K562 (cell line): Measurements from ENCODE around the gene RUNDC3A.

Source experiments
- FOXJ3 ChIP-seq: sonication (generic); formaldehyde crosslinking; IDR thresholded peaks from 2 replicates; pipeline ENCODE4 v1.4.0; 2020; ENCODE audit warnings: mild to moderate bottlenecking, missing genetic modification reagents
- LEF1 ChIP-seq: fragments of 450-650 bp; IDR thresholded peaks from 2 replicates; pipeline ENCODE4 v1.6.1; 2016; ENCODE audit warnings: mild to moderate bottlenecking
- NCOA6 ChIP-seq: fragments of 450-650 bp; IDR thresholded peaks from 2 replicates; pipeline ENCODE4 v1.6.1; 2017; ENCODE audit warnings: mild to moderate bottlenecking
- POLR2AphosphoS5 ChIP-seq: IDR thresholded peaks from 2 replicates; pipeline ENCODE4 v1.6.1; 2011; ENCODE audit warnings: mild to moderate bottlenecking, low read depth, low read length, moderate library complexity; ENCODE audit not compliant: control insufficient read depth, insufficient read depth
- RAD21 ChIP-seq, 2 experiments: fragments of 250-450 bp in 1 of 2; fragments of 450-650 bp in 1 of 2; sonication (Bioruptor Pico) in 1 of 2; formaldehyde crosslinking in 1 of 2; IDR thresholded peaks in 1 of 2; conservative IDR thresholded peaks in 1 of 2; 2 replicates each; pipeline versions ENCODE4 v1.4.0 to v1.8.0; 2020 to 2022; ENCODE audit warnings: mild to moderate bottlenecking in 2 of 2, moderate library complexity in 1 of 2
- RNF2 ChIP-seq: sonication (generic); IDR thresholded peaks from 2 replicates; pipeline ENCODE4 v1.6.1; 2016
- TCF7L2 ChIP-seq: fragments of 150-350 bp; IDR thresholded peaks from 2 replicates; pipeline ENCODE4 v1.6.1; 2016; ENCODE audit warnings: low read depth, mild to moderate bottlenecking, low read length, moderate library complexity
- TF ChIP-seq, protein P1 (sequence below), 3 experiments: IDR thresholded peaks in 2 of 3; conservative IDR thresholded peaks in 1 of 3; 2 replicates each; pipeline ENCODE4 v1.5.1; 2011 to 2012; ENCODE audit warnings: low read length in 3 of 3, mild to moderate bottlenecking in 3 of 3, control low read depth in 2 of 3, improper control_type of control experiment in 1 of 3, inconsistent platforms in 1 of 3, low read depth in 1 of 3, mixed read lengths in 1 of 3, moderate library complexity in 1 of 3; ENCODE audit not compliant: insufficient read depth in 2 of 3
- TF ChIP-seq, protein P2 (sequence below): sonication (generic); formaldehyde crosslinking; IDR thresholded peaks from 2 replicates; pipeline ENCODE4 v1.5.0; 2020; ENCODE audit warnings: missing genetic modification reagents
- TF ChIP-seq, protein P3 (sequence below): sonication (generic); formaldehyde crosslinking; IDR thresholded peaks from 2 replicates; pipeline ENCODE4 v1.8.0; 2022; ENCODE audit warnings: missing genetic modification reagents, mild to moderate bottlenecking, borderline replicate concordance
- TF ChIP-seq, protein P4 (sequence below): sonication (generic); formaldehyde crosslinking; IDR thresholded peaks from 2 replicates; pipeline ENCODE4 v1.9.0; 2022; ENCODE audit warnings: mild to moderate bottlenecking, missing genetic modification reagents
- TF ChIP-seq, protein P5 (sequence below): sonication (generic); formaldehyde crosslinking; IDR thresholded peaks from 2 replicates; pipeline ENCODE4 v1.4.0; 2020; ENCODE audit warnings: mild to moderate bottlenecking, missing genetic modification reagents
- TF ChIP-seq, protein P6 (sequence below): fragments of 450-650 bp; formaldehyde crosslinking; conservative IDR thresholded peaks from 2 replicates; pipeline ENCODE4 v1.4.0; 2022; ENCODE audit warnings: mild to moderate bottlenecking, missing genetic modification characterization
- TF ChIP-seq, protein P7 (sequence below), 2 experiments: fragments of 450-650 bp in 1 of 2; sonication (generic) in 1 of 2; formaldehyde crosslinking; conservative IDR thresholded peaks; 2 replicates each; pipeline versions ENCODE4 v1.4.0 to v1.8.1; 2020 to 2022; ENCODE audit warnings: mild to moderate bottlenecking in 1 of 2, missing genetic modification reagents in 1 of 2

DNA sequence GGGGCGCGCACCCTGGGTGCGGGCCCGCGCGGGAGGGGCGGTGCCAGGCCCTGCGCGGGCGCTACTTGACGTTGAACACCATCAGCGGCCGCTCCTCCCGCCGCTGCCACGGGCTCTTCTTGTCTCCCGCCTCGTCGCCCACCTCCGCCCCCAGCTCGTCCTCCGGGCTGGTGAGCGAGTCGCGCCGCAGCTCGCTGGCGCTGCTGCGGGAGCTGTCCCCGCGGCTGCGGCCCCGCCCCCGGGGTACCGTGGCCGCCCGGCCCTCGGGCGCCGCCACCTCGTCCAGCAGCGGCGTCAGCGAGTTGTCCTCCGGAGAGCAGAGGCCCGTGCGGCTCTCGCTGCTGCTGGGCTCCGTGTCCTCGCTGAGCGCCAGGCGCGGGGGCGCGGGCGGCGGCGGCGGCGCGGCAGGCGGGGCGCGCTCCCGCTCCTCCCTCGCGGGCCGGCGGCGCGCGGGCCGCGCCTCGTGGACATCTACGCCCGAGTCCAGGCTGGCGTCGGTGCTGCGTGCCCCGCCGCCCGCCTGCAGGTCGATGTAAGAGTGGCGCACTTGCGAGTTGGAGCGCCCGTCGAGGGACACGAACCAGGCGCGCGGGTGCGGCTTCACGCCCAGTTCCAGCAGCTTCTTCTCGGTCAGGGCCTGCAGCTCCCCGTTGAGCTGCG, 45.4 kb downstream of the RUNDC3A start:
- TF ChIP-seq, protein P1, sequence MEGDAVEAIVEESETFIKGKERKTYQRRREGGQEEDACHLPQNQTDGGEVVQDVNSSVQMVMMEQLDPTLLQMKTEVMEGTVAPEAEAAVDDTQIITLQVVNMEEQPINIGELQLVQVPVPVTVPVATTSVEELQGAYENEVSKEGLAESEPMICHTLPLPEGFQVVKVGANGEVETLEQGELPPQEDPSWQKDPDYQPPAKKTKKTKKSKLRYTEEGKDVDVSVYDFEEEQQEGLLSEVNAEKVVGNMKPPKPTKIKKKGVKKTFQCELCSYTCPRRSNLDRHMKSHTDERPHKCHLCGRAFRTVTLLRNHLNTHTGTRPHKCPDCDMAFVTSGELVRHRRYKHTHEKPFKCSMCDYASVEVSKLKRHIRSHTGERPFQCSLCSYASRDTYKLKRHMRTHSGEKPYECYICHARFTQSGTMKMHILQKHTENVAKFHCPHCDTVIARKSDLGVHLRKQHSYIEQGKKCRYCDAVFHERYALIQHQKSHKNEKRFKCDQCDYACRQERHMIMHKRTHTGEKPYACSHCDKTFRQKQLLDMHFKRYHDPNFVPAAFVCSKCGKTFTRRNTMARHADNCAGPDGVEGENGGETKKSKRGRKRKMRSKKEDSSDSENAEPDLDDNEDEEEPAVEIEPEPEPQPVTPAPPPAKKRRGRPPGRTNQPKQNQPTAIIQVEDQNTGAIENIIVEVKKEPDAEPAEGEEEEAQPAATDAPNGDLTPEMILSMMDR (IDR thresholded peaks at IDR 0.05 in 2 of 3, conservative IDR thresholded peaks at IDR 0.05 in 1 of 3; ENCODE audit: insufficient read depth in 2 of 3, low read depth in 1 of 3, low read length in 3 of 3), result no peak
- TF ChIP-seq, protein P2, sequence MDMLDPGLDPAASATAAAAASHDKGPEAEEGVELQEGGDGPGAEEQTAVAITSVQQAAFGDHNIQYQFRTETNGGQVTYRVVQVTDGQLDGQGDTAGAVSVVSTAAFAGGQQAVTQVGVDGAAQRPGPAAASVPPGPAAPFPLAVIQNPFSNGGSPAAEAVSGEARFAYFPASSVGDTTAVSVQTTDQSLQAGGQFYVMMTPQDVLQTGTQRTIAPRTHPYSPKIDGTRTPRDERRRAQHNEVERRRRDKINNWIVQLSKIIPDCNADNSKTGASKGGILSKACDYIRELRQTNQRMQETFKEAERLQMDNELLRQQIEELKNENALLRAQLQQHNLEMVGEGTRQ (CRISPR knock-in tag), result no peak
- TF ChIP-seq, protein P3, sequence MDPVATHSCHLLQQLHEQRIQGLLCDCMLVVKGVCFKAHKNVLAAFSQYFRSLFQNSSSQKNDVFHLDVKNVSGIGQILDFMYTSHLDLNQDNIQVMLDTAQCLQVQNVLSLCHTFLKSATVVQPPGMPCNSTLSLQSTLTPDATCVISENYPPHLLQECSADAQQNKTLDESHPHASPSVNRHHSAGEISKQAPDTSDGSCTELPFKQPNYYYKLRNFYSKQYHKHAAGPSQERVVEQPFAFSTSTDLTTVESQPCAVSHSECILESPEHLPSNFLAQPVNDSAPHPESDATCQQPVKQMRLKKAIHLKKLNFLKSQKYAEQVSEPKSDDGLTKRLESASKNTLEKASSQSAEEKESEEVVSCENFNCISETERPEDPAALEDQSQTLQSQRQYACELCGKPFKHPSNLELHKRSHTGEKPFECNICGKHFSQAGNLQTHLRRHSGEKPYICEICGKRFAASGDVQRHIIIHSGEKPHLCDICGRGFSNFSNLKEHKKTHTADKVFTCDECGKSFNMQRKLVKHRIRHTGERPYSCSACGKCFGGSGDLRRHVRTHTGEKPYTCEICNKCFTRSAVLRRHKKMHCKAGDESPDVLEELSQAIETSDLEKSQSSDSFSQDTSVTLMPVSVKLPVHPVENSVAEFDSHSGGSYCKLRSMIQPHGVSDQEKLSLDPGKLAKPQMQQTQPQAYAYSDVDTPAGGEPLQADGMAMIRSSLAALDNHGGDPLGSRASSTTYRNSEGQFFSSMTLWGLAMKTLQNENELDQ (CRISPR knock-in tag), result no peak
- TF ChIP-seq, protein P4, sequence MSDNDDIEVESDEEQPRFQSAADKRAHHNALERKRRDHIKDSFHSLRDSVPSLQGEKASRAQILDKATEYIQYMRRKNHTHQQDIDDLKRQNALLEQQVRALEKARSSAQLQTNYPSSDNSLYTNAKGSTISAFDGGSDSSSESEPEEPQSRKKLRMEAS (CRISPR knock-in tag), result no peak
- no peak for TF ChIP-seq RAD21 (CRISPR knock-in tag; conservative IDR thresholded peaks at IDR 0.05 in 1 of 2, IDR thresholded peaks at IDR 0.05 in 1 of 2)
- TF ChIP-seq POLR2AphosphoS5, result no peak
- no peak for TF ChIP-seq FOXJ3 (CRISPR knock-in tag)
- TF ChIP-seq, protein P5, sequence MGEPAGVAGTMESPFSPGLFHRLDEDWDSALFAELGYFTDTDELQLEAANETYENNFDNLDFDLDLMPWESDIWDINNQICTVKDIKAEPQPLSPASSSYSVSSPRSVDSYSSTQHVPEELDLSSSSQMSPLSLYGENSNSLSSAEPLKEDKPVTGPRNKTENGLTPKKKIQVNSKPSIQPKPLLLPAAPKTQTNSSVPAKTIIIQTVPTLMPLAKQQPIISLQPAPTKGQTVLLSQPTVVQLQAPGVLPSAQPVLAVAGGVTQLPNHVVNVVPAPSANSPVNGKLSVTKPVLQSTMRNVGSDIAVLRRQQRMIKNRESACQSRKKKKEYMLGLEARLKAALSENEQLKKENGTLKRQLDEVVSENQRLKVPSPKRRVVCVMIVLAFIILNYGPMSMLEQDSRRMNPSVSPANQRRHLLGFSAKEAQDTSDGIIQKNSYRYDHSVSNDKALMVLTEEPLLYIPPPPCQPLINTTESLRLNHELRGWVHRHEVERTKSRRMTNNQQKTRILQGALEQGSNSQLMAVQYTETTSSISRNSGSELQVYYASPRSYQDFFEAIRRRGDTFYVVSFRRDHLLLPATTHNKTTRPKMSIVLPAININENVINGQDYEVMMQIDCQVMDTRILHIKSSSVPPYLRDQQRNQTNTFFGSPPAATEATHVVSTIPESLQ, result no peak
- TF ChIP-seq RNF2, result no peak
- TF ChIP-seq, protein P6, sequence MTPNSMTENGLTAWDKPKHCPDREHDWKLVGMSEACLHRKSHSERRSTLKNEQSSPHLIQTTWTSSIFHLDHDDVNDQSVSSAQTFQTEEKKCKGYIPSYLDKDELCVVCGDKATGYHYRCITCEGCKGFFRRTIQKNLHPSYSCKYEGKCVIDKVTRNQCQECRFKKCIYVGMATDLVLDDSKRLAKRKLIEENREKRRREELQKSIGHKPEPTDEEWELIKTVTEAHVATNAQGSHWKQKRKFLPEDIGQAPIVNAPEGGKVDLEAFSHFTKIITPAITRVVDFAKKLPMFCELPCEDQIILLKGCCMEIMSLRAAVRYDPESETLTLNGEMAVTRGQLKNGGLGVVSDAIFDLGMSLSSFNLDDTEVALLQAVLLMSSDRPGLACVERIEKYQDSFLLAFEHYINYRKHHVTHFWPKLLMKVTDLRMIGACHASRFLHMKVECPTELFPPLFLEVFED (CRISPR knock-in tag), result no peak
- no peak for TF ChIP-seq NCOA6
- TF ChIP-seq LEF1, result no peak
- no peak for TF ChIP-seq TCF7L2
- TF ChIP-seq, protein P7, sequence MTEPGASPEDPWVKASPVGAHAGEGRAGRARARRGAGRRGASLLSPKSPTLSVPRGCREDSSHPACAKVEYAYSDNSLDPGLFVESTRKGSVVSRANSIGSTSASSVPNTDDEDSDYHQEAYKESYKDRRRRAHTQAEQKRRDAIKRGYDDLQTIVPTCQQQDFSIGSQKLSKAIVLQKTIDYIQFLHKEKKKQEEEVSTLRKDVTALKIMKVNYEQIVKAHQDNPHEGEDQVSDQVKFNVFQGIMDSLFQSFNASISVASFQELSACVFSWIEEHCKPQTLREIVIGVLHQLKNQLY (CRISPR knock-in tag; conservative IDR thresholded peaks at IDR 0.05), result no peak
